ENCODE results near the gene AKR1C2.
"Not testable (repeated sequence)": the region's sequence is repeated elsewhere in the genome, so short reads cannot be mapped to it uniquely, and the experiment has no call there.

AKR1C2 gene

DNA sequence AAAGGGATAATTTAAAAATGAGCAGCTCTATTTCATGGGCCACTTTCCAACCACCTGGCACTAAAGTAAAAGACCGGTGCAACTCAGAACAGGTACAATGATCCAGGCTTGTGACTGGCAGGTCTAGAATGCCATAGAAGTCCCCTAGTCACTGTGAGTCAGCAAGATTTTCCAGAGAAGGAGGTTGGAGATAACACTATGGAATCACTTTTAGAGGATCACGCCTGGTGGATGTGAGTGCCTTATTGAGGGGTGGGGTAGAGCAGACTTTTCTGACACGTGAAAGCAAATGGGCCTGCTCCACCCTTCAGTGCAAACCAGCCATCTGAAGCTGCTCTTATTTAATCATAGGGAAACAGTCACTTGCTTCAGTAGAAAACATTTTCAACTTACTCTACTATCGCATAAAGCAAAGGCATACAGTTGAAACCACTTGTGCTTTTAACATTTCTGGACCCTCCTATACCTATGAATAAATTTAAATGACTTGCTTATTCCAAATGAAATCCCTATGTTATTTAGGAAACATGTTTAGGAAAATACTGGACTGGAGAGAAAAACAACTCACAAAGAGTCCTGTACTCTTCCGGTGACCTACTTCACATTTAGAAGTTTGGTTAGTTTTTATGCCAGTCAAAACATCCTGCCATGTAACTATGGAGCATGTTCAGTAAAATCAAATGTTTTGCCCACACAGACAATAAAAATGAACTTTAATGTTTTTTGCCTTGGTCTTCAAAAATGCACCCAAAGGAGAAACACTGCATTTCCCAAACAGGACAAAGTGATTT is 61.9 kb downstream of the AKR1C2 start:
- no peak overlapping the region for H3K4me3 ChIP-seq (replicated peaks; ENCODE audit: low read depth, low read length)
- TF ChIP-seq, protein P1, sequence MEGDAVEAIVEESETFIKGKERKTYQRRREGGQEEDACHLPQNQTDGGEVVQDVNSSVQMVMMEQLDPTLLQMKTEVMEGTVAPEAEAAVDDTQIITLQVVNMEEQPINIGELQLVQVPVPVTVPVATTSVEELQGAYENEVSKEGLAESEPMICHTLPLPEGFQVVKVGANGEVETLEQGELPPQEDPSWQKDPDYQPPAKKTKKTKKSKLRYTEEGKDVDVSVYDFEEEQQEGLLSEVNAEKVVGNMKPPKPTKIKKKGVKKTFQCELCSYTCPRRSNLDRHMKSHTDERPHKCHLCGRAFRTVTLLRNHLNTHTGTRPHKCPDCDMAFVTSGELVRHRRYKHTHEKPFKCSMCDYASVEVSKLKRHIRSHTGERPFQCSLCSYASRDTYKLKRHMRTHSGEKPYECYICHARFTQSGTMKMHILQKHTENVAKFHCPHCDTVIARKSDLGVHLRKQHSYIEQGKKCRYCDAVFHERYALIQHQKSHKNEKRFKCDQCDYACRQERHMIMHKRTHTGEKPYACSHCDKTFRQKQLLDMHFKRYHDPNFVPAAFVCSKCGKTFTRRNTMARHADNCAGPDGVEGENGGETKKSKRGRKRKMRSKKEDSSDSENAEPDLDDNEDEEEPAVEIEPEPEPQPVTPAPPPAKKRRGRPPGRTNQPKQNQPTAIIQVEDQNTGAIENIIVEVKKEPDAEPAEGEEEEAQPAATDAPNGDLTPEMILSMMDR (IDR thresholded peaks at IDR 0.05; ENCODE audit: insufficient read depth, low read length, poor library complexity, severe bottlenecking) = no peak
- DNase-seq (ENCODE audit: extremely low read depth, insufficient read length) = no peak
- no peaks in the 10 kb centered on the region for H3K36me3 ChIP-seq (ENCODE audit: control insufficient read depth, insufficient read depth, low read length)
- H3K27me3 ChIP-seq (replicated peaks; ENCODE audit: control insufficient read depth, insufficient read depth, low read length) = no peaks in the 10 kb centered on the region

DNA sequence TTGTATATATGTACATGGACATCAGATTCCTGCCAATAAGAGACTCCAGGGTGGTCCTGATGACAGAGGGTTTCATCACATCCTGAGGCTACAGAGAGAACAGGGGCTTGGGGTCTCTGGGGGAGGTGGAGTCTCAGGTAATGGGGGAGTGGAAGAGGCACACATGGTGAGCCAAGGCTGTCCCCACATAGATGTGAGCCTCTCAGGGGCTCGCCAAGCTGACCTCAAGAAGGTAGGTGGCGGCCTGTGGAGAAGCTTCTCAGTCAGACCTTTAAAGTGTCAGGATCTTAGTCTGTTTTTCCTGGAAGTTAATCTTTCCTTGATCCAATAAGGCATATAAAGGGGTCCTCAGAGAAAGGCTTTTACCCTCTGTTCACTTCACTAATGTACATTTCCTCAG is 62.7 kb downstream of the AKR1C2 start:
- DNase-seq (ENCODE audit: extremely low read depth, insufficient read length); H3K27me3 ChIP-seq (replicated peaks; ENCODE audit: control insufficient read depth, insufficient read depth, low read length); H3K4me3 ChIP-seq (replicated peaks; ENCODE audit: low read depth, low read length); H3K36me3 ChIP-seq (ENCODE audit: control insufficient read depth, insufficient read depth, low read length): not testable (repeated sequence)

DNA sequence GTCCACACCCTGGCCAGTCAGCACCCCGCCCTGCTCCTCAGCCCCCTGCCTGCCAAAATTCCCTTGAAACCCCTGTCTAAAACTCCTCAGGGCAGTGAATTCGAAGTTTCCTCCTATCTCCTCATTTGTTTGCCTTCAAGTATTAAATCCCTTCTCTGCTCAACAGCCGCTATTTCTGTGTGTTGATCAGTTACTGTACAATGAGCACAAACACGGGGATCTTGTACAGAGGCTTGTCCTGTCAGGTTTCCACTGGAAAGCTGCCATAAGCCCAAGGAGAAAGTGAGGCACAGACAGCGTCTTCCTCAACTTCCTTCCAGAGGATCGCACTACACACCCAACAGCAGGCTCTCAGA is 63.6 kb downstream of the AKR1C2 start:
- not testable (repeated sequence) for H3K4me3 ChIP-seq (replicated peaks; ENCODE audit: low read depth, low read length); H3K27me3 ChIP-seq (replicated peaks; ENCODE audit: control insufficient read depth, insufficient read depth, low read length); H3K36me3 ChIP-seq (ENCODE audit: control insufficient read depth, insufficient read depth, low read length); DNase-seq (ENCODE audit: extremely low read depth, insufficient read length)

DNA sequence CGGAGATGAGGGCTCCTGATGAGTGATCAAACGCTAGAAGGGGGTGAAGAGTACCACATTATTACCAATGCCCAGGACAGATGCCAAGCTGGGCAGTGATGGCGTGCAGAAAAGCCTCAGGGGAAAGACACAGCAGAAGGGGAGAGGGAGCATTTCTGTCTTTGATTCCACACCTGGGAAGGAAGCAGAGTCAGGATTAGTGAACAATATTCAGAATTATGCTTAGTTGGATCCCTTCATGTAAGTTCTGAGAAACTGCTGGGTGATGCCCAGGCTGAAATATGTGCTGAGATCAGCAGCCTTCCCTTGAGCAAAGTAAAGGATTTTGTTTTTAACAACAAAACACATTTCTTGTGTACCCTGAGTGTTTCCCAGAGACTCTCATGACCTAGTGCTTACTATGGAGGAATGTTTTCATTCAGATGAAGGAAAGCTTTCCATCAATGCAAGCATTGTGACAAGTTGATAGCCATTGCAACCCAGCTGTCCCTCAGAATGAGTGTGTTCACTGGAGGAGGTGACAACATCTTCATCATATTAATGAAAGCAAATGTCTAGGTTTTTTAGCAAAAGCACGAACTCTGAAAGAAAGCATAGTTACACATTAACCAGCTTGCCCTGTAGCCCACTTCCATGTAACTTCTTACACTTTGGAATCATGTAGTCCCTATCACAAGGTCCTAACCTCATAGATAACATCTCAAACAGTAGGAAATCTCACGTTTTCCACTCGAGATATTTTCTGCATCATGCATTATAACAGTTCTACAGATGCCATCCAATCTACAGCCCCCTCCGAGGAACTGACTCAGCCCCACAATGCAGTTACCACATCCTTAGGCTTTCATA is 64.2 kb downstream of the AKR1C2 start:
- DNase-seq (ENCODE audit: extremely low read depth, insufficient read length) = no peak
- Histone ChIP-seq H3K4me3 (replicated peaks; ENCODE audit: low read depth, low read length) (no peak overlapping the region), H3K36me3 (ENCODE audit: control insufficient read depth, insufficient read depth, low read length) (no peaks in the 10 kb centered on the region), H3K27me3 (replicated peaks; ENCODE audit: control insufficient read depth, insufficient read depth, low read length) (no peaks in the 10 kb centered on the region)
- TF ChIP-seq, protein P1 (IDR thresholded peaks at IDR 0.05; ENCODE audit: insufficient read depth, low read length, poor library complexity, severe bottlenecking) = no peak
